Hepatocyte (in vitro differentiated cells): ENCODE data around the gene CSRP3. TPM values are rescaled to one million over a fixed set of nuclear protein-coding genes. Genes with fewer than 3 reads are reported as not detected.

ENCODE experiments used
- DNase-seq: peaks from one replicate; pipeline ENCODE4 v3.0.0-alpha.2; 2016; ENCODE audit warnings: low spot score
- H2AFZ ChIP-seq: fragments of 200-600 bp; sonication (generic); 2 replicates; pipeline ENCODE4 v1.6.0; 2016; ENCODE audit warnings: antibody characterized with exemption, mild to moderate bottlenecking
- H3K27ac ChIP-seq: fragments of 200-600 bp; sonication (generic); 2 replicates; pipeline ENCODE4 v1.5.1; 2016; ENCODE audit warnings: mild to moderate bottlenecking
- H3K27me3 ChIP-seq: fragments of 200-600 bp; sonication (generic); 2 replicates; pipeline ENCODE4 v1.6.1; 2016
- H3K36me3 ChIP-seq: fragments of 200-600 bp; sonication (generic); replicated peaks from 2 replicates; pipeline ENCODE4 v1.5.1; 2016; ENCODE audit warnings: low read depth; ENCODE audit not compliant: insufficient read depth
- H3K4me1 ChIP-seq: fragments of 200-600 bp; sonication (generic); 2 replicates; pipeline ENCODE4 v1.5.1; 2016; ENCODE audit warnings: mild to moderate bottlenecking, moderate library complexity; ENCODE audit not compliant: insufficient read depth
- H3K4me2 ChIP-seq: fragments of 200-600 bp; sonication (generic); 2 replicates; pipeline ENCODE4 v1.6.0; 2016
- H3K4me3 ChIP-seq: fragments of 200-600 bp; sonication (generic); 2 replicates; pipeline ENCODE4 v1.5.1; 2016; ENCODE audit warnings: mild to moderate bottlenecking
- H3K79me2 ChIP-seq: fragments of 200-600 bp; sonication (generic); 2 replicates; pipeline ENCODE4 v1.6.0; 2017; ENCODE audit warnings: mild to moderate bottlenecking
- H3K9me2 ChIP-seq: fragments of 200-600 bp; sonication (generic); replicated peaks from 2 replicates; pipeline ENCODE4 v1.6.0; 2017; ENCODE audit warnings: mild to moderate bottlenecking; ENCODE audit not compliant: insufficient read depth
- H3K9me3 ChIP-seq: fragments of 200-600 bp; sonication (generic); 2 replicates; pipeline ENCODE4 v1.5.1; 2016; ENCODE audit warnings: low read depth, mild to moderate bottlenecking
- H4K20me1 ChIP-seq: fragments of 200-600 bp; sonication (generic); 2 replicates; pipeline ENCODE4 v1.6.0; 2016; ENCODE audit warnings: mild to moderate bottlenecking; ENCODE audit not compliant: insufficient read depth, poor library complexity, severe bottlenecking
- EZH2 ChIP-seq: fragments of 200-600 bp; sonication (generic); IDR thresholded peaks from 2 replicates; pipeline ENCODE4 v1.6.1; 2016; ENCODE audit warnings: antibody characterized with exemption, mild to moderate bottlenecking, borderline replicate concordance
- EZH2phosphoT487 ChIP-seq: fragments of 200-600 bp; sonication (generic); IDR thresholded peaks from one replicate; pipeline ENCODE4 v1.6.1; 2018; ENCODE audit warnings: antibody characterized with exemption, mild to moderate bottlenecking, low read depth, moderate library complexity; ENCODE audit not compliant: unreplicated experiment, severe bottlenecking
- WGBS: methylation state at CpG from one replicate; pipeline ENCODE4 v1.1.6; 2016; ENCODE audit warnings: low lambda C conversion rate; ENCODE audit errors: missing lambda C conversion rate; 5-methylcytosine and 5-hydroxymethylcytosine counted together
- polyA plus RNA-seq: library from polyadenylated mRNA; unstranded; fragments of >200 nt; fragmentation: Nextera tagmentation; extraction: Ambion mirVana; gene quantifications from 2 replicates; pipeline ENCODE4 v1.2.1, GENCODE V29; 2016
- total RNA-seq: library from RNA; depleted of rRNA; stranded (reverse); fragments of >200 nt; gene quantifications from 2 replicates; pipeline ENCODE4 v1.2.3, GENCODE V29; 2014
- TF ChIP-seq, protein P1 (sequence below): fragments of 200-600 bp; sonication (generic); IDR thresholded peaks from 2 replicates; pipeline ENCODE4 v1.5.1; 2016; ENCODE audit warnings: antibody characterized with exemption, mild to moderate bottlenecking; ENCODE audit not compliant: poor library complexity

The CSRP3 gene
- total and polyA plus RNA-seq, 2 experiments from 2014 or later, result 0.41 TPM; not detected in 1

DNA sequence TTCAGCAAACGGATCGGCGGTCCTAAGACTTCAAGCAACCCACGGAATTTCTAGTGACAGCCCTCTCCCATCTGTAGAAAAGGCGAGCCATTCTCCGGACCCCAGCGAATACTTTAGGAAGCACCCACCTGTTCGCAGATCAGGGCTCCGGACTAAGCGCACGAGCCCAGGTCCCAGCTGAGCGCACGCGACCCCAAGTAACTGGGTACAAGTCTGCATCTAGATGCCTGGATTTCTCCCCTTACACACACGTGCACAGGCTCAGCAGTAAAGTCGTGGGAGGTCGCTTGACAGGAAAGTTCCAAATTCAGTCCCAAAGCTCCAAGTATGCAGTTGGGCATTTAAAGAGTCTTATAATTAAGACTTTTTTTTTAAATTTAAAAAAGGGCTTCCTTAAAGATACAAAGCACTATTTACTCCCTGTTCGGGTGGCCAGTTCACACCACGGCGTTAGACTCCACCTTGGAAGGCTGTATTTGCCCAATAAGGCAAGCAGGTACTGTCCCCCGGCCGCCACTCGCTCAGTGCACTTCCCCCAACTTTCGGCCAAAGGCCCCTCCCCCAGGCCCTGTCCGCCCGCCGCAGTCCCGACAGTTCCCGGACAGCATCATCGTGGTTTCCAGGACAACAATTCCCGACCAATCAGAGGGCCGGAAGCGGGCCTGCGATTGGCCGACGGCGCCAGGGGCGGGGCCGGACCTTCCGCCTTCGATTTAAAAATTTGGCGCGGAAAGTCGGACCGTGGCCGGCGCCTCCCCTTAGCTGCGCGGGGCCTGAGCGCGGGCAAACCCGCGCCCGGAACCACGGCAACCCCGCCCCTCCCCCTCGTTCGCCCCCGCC lies 38.9 kb upstream of the CSRP3 start, which contains the start of gene E2F8:
E2F8 (minus strand) TSS at position 526 of the 840 bp plus-strand sequence. CDS start 824 bp downstream, outside the sequence.
- H3K4me3 ChIP-seq, result peak within 1 kb of the TSS; percentile 63
- H3K36me3 ChIP-seq, result no peaks in the 10 kb centered on the region
- H3K9me2 ChIP-seq, result no peaks in the 10 kb centered on the region
- TF ChIP-seq EZH2, result no peak
- no peak for TF ChIP-seq EZH2phosphoT487
- TF ChIP-seq, protein P1, sequence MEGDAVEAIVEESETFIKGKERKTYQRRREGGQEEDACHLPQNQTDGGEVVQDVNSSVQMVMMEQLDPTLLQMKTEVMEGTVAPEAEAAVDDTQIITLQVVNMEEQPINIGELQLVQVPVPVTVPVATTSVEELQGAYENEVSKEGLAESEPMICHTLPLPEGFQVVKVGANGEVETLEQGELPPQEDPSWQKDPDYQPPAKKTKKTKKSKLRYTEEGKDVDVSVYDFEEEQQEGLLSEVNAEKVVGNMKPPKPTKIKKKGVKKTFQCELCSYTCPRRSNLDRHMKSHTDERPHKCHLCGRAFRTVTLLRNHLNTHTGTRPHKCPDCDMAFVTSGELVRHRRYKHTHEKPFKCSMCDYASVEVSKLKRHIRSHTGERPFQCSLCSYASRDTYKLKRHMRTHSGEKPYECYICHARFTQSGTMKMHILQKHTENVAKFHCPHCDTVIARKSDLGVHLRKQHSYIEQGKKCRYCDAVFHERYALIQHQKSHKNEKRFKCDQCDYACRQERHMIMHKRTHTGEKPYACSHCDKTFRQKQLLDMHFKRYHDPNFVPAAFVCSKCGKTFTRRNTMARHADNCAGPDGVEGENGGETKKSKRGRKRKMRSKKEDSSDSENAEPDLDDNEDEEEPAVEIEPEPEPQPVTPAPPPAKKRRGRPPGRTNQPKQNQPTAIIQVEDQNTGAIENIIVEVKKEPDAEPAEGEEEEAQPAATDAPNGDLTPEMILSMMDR, result no peak
- no peaks in the 10 kb centered on the region for H3K9me3 ChIP-seq
- H3K79me2 ChIP-seq, result peaks cover 9% of the 10 kb centered on the region
- peaks cover 12% of the 10 kb centered on the region for H3K27me3 ChIP-seq
- H2AFZ ChIP-seq, result peak within 1 kb of the TSS; percentile 65
- no peak within 1 kb of the TSS for H3K27ac ChIP-seq
- under 1% methylated on average over 42 of the region's 59 CpGs for WGBS
- DNase-seq, result peak; percentile 96
- H4K20me1 ChIP-seq, result no peaks in the 10 kb centered on the region
- H3K4me1 ChIP-seq, result peaks cover 24% of the 10 kb centered on the region
- H3K4me2 ChIP-seq, result peak within 1 kb of the TSS; percentile 87

DNA sequence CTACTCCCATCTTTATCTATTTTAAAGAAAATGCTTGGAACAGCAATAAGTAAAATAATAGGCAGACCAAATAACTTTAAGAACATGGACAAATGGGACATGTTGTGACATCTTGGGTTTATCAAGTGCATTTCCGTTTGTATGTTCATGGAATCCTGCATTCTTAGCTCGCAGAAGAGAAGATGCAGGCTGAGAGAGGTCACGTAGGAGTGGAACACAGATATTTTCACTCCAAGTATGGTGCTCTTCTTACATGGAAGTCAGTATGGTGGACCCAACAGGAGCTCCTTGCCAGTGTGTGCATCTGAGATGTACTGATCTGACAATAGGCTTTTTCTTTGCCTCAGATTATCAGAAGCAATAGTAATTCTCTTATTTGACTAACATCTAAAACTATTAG lies 37.3 kb upstream of the CSRP3 start:
- TF ChIP-seq EZH2phosphoT487, result no peak
- TF ChIP-seq EZH2, result no peak
- TF ChIP-seq, protein P1, result no peak
- Histone ChIP-seq H3K9me2 (no peaks in the 10 kb centered on the region), H4K20me1 (no peaks in the 10 kb centered on the region), H2AFZ (no peak overlapping the region), H3K27me3 (peaks cover 12% of the 10 kb centered on the region), H3K36me3 (no peaks in the 10 kb centered on the region), H3K4me2 (peak overlapping the region; percentile 87), H3K4me3 (no peak overlapping the region), H3K9me3 (no peaks in the 10 kb centered on the region), H3K4me1 (peaks cover 24% of the 10 kb centered on the region), H3K27ac (no peak overlapping the region), H3K79me2 (peaks cover 9% of the 10 kb centered on the region)
- DNase-seq, result no peak
- 87% methylated on average over 3 of the region's 3 CpGs for WGBS

DNA sequence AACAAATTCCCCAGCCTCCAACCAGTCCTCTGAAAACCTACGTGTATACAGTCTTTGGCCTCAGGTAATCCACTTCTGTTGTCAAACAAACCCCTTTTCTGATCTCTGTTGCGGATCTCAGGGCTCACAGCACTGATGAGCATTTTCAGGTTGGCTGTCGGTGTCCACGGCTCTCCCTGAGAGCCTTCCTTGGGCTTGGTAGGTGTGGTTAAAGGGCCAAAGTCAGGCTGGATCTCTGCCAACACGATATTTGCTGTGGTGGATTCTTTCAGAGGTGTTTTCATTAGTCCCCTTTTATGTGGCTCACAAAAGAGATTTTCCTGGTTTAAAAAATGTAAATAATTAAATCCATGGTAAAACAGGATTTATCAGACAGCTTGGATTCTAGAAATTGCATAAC lies 36.0 kb upstream of the CSRP3 start:
- peaks cover 12% of the 10 kb centered on the region for H3K27me3 ChIP-seq
- H3K4me2 ChIP-seq, result peak overlapping the region; percentile 38
- H3K9me3 ChIP-seq, result no peaks in the 10 kb centered on the region
- H3K36me3 ChIP-seq, result no peaks in the 10 kb centered on the region
- peaks cover 24% of the 10 kb centered on the region for H3K4me1 ChIP-seq
- DNase-seq, result peak; percentile 47
- H4K20me1 ChIP-seq, result no peaks in the 10 kb centered on the region
- H3K4me3 ChIP-seq, result no peak overlapping the region
- TF ChIP-seq, protein P1, result no peak
- H2AFZ ChIP-seq, result no peak overlapping the region
- no peaks in the 10 kb centered on the region for H3K9me2 ChIP-seq
- H3K27ac ChIP-seq, result no peak overlapping the region
- peaks cover 9% of the 10 kb centered on the region for H3K79me2 ChIP-seq
- 49% methylated on average over 5 of the region's 5 CpGs for WGBS
